Neuronal stem cell (in vitro differentiated cells): ENCODE results near the gene MBOAT1.
"Not testable (repeated sequence)": the region's sequence is repeated elsewhere in the genome, so short reads cannot be mapped to it uniquely, and the experiment has no call there.

Experiments
- DNase-seq: peaks from one replicate; pipeline ENCODE4 v3.0.0-alpha.2; 2013; ENCODE audit warnings: low spot score
- H2AFZ ChIP-seq: one replicate; pipeline ENCODE4 v1.6.1; 2013; ENCODE audit warnings: mild to moderate bottlenecking, low read length, inconsistent platforms
- H2AK5ac ChIP-seq: 2 replicates; pipeline ENCODE4 v1.6.1; 2013; ENCODE audit warnings: low read depth, mild to moderate bottlenecking, inconsistent platforms, low read length, moderate library complexity, mixed read lengths
- H2BK120ac ChIP-seq: 2 replicates; pipeline ENCODE4 v1.6.1; 2013; ENCODE audit warnings: low read depth, mild to moderate bottlenecking, inconsistent platforms, low read length, moderate library complexity, mixed read lengths
- H2BK12ac ChIP-seq: one replicate; pipeline ENCODE4 v1.6.1; 2013; ENCODE audit warnings: low read length, inconsistent platforms
- H2BK15ac ChIP-seq: 2 replicates; pipeline ENCODE4 v1.6.1; 2013; ENCODE audit warnings: mild to moderate bottlenecking, low read length, inconsistent platforms, mixed read lengths
- H2BK5ac ChIP-seq: one replicate; pipeline ENCODE4 v1.6.1; 2013; ENCODE audit warnings: inconsistent platforms, mild to moderate bottlenecking, low read length, moderate library complexity
- H3K14ac ChIP-seq: one replicate; pipeline ENCODE4 v1.6.1; 2013; ENCODE audit warnings: low read length, inconsistent platforms
- H3K18ac ChIP-seq: 2 replicates; pipeline ENCODE4 v1.6.1; 2013; ENCODE audit warnings: low read length, inconsistent platforms
- H3K23ac ChIP-seq: 2 replicates; pipeline ENCODE4 v1.6.1; 2013; ENCODE audit warnings: low read depth, mild to moderate bottlenecking, mixed read lengths, low read length, inconsistent platforms; ENCODE audit not compliant: poor library complexity
- H3K27ac ChIP-seq: replicated peaks from 3 replicates; pipeline ENCODE4 v1.5.1; 2013; ENCODE audit warnings: low read length, inconsistent platforms
- H3K27me3 ChIP-seq, 3 experiments: 2 replicates each; pipeline ENCODE4 v1.6.1; 2013; ENCODE audit warnings: low read length in 3 of 3, mild to moderate bottlenecking in 2 of 3, inconsistent platforms in 1 of 3, low read depth in 1 of 3, mixed read lengths in 1 of 3, moderate library complexity in 1 of 3; ENCODE audit not compliant: control insufficient read depth in 3 of 3, insufficient read depth in 3 of 3
- H3K36me3 ChIP-seq, 2 donors: replicated peaks in 1 of 2; 2 replicates each; pipeline ENCODE4 v1.6.1; 2013; ENCODE audit warnings: low read length in 2 of 2; ENCODE audit not compliant: control insufficient read depth in 2 of 2, insufficient read depth in 2 of 2
- H3K4ac ChIP-seq: 2 replicates; pipeline ENCODE4 v1.6.1; 2013; ENCODE audit warnings: inconsistent platforms, mild to moderate bottlenecking, low read length, moderate library complexity
- H3K4me1 ChIP-seq, 2 donors: 1 replicate in 1 of 2; 2 replicates in 1 of 2; pipeline ENCODE4 v1.6.1; 2013; ENCODE audit warnings: low read length in 2 of 2, low read depth in 1 of 2; ENCODE audit not compliant: control insufficient read depth in 2 of 2, insufficient read depth in 1 of 2
- H3K4me2 ChIP-seq: one replicate; pipeline ENCODE4 v1.6.1; 2013; ENCODE audit warnings: mild to moderate bottlenecking, low read length, inconsistent platforms; ENCODE audit not compliant: insufficient read depth, poor library complexity, severe bottlenecking
- H3K4me3 ChIP-seq, 2 donors: 2 replicates each; pipeline ENCODE4 v1.5.1; 2013; ENCODE audit warnings: low read length in 2 of 2, mild to moderate bottlenecking in 2 of 2, inconsistent platforms in 1 of 2, moderate library complexity in 1 of 2
- H3K79me1 ChIP-seq: one replicate; pipeline ENCODE4 v1.6.1; 2013; ENCODE audit warnings: low read depth, mild to moderate bottlenecking, inconsistent platforms, low read length, moderate library complexity
- H3K9ac ChIP-seq: one replicate; pipeline ENCODE4 v1.6.1; 2013; ENCODE audit warnings: mild to moderate bottlenecking, low read depth, low read length, inconsistent platforms; ENCODE audit not compliant: poor library complexity
- H3K9me3 ChIP-seq, 2 donors: replicated peaks in 1 of 2; 2 replicates each; pipeline versions ENCODE3 to v1.6.1; 2013; ENCODE audit warnings: low read length in 2 of 2, mild to moderate bottlenecking in 2 of 2, inconsistent platforms in 1 of 2, low read depth in 1 of 2, mixed read lengths in 1 of 2, moderate library complexity in 1 of 2; ENCODE audit not compliant: control insufficient read depth in 2 of 2, insufficient read depth in 1 of 2
- H4K8ac ChIP-seq: one replicate; pipeline ENCODE4 v1.6.1; 2013; ENCODE audit warnings: low read depth, mild to moderate bottlenecking, inconsistent platforms, low read length, moderate library complexity
- H4K91ac ChIP-seq: one replicate; pipeline ENCODE4 v1.6.1; 2013; ENCODE audit warnings: low read length, low read depth, mild to moderate bottlenecking, inconsistent platforms; ENCODE audit not compliant: poor library complexity
- WGBS, 2 donors: extraction: QIAGEN DNeasy Blood & Tissue Kit; methylation state at CpG; one replicate each; pipeline ENCODE4 v1.1.7; 2013; ENCODE audit warnings: missing lambda C conversion rate in 2 of 2, mixed read lengths in 1 of 2; ENCODE audit not compliant: insufficient read length in 2 of 2, insufficient replicate concordance in 1 of 2; ENCODE audit errors: extremely low coverage in 2 of 2; 5-methylcytosine and 5-hydroxymethylcytosine counted together

Gene MBOAT1

DNA sequence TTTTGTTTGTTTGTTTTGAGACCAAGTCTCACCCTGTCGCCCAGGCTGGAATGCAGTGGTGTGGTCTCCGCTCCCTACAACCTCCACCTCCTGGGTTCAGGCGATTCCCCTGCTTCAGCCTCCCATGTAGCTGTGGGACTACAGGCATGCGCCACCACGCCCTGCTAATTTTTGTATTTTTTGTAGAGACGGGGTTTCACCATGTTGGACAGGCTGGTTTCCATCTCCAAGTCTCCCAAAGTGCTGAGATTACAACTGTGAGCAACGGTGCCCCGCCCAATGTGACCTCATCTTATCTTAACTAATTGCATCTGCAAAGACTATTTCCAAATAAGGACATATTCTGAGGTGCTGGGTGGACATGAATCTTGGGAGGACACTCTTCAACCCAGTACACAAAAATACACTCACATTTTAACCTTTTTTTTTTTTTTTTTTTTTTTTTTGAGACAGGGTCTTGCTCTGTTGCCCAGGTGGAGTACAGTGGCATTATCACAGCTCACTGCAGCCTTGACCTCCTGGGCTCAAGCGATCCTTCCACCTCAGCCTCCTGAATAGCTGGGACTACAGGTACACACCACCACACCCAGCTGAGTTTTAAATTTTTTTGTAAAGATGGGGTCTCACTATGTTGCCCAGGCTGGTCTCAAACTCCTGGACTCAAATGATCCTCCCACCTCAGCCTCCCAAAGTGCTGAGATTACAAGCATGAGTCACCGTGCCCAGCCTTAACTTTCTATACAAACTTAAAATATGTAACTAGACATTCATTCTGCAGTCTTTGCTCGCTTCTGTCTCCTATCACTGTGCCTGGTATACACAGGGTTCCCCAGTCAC is 72.9 kb downstream of the MBOAT1 start:
- not testable (repeated sequence) for H3K14ac ChIP-seq, H2BK15ac ChIP-seq, H4K91ac ChIP-seq, H3K9me3 ChIP-seq, H3K23ac ChIP-seq, H3K9ac ChIP-seq, H3K4me3 ChIP-seq, H3K79me1 ChIP-seq, H4K8ac ChIP-seq, H3K18ac ChIP-seq, H2BK5ac ChIP-seq, H3K27ac ChIP-seq, H2BK12ac ChIP-seq, H3K4me2 ChIP-seq, H3K27me3 ChIP-seq, H3K4ac ChIP-seq, H3K4me1 ChIP-seq, DNase-seq, H2AFZ ChIP-seq, H2BK120ac ChIP-seq, H2AK5ac ChIP-seq
- peaks cover 0 to 10% of the 10 kb centered on the region in 2 donors for H3K36me3 ChIP-seq
- no CpG with 5 or more reads among the region's 11 CpGs for WGBS, 2 donors

GRCh38 chr6:20137837-20138236 is 74.4 kb downstream of the MBOAT1 start:
- no peak overlapping the region for H2BK5ac ChIP-seq
- no CpG with 5 or more reads among the region's 4 CpGs for WGBS, 2 donors
- no peak overlapping the region for H3K4ac ChIP-seq
- H2BK12ac ChIP-seq, result no peak overlapping the region
- no peak overlapping the region for H4K8ac ChIP-seq
- no peak overlapping the region for H3K27ac ChIP-seq
- no peak overlapping the region for H3K4me3 ChIP-seq
- H2BK15ac ChIP-seq, result no peak overlapping the region
- peaks cover 0 to 4% of the 10 kb centered on the region in 2 donors for H3K4me1 ChIP-seq
- H3K18ac ChIP-seq, result no peak overlapping the region
- H3K4me2 ChIP-seq, result no peak overlapping the region
- no peaks in the 10 kb centered on the region for H3K9me3 ChIP-seq
- no peak overlapping the region for H3K23ac ChIP-seq
- no peak overlapping the region for H2BK120ac ChIP-seq
- H3K27me3 ChIP-seq, result no peaks in the 10 kb centered on the region
- H2AFZ ChIP-seq, result no peak overlapping the region
- peaks cover 0 to 4% of the 10 kb centered on the region in 2 donors for H3K36me3 ChIP-seq
- no peak overlapping the region for H3K9ac ChIP-seq
- H2AK5ac ChIP-seq, result no peak overlapping the region
- H3K79me1 ChIP-seq, result no peaks in the 10 kb centered on the region
- DNase-seq, result no peak
- no peak overlapping the region for H4K91ac ChIP-seq
- H3K14ac ChIP-seq, result no peak overlapping the region

DNA sequence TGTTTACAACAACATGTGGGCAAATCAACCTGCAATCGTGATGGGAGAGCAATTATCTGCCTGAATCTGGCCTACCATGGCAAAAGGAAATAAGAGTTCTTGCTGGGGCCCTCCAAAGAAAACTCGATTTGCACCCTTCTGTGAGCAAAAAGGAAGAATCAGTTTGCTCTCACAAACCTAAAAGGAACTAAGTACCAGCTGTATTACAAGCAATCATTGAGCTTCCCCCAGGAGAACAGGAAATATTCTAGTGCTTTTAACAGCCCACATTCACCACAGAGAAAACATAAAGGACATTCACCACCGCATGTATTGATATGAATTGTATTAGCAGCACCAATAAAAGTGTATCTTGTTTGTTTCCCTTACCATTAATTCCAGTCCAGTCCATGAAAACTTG is 75.0 kb downstream of the MBOAT1 start:
- H3K9ac ChIP-seq, result no peak overlapping the region
- H4K91ac ChIP-seq, result no peak overlapping the region
- no peak overlapping the region for H3K4me3 ChIP-seq
- peaks cover 0 to 4% of the 10 kb centered on the region in 2 donors for H3K4me1 ChIP-seq
- H3K14ac ChIP-seq, result no peak overlapping the region
- H2AFZ ChIP-seq, result no peak overlapping the region
- no peaks in the 10 kb centered on the region for H3K9me3 ChIP-seq
- no peak overlapping the region for H2BK12ac ChIP-seq
- no peak overlapping the region for H3K18ac ChIP-seq
- H2BK15ac ChIP-seq, result no peak overlapping the region
- DNase-seq, result no peak
- H2BK5ac ChIP-seq, result no peak overlapping the region
- H3K27me3 ChIP-seq, result no peaks in the 10 kb centered on the region
- WGBS, 2 donors, result no CpG with 5 or more reads among the region's 3 CpGs
- no peaks in the 10 kb centered on the region for H3K79me1 ChIP-seq
- no peak overlapping the region for H4K8ac ChIP-seq
- no peak overlapping the region for H3K23ac ChIP-seq
- H2AK5ac ChIP-seq, result no peak overlapping the region
- no peak overlapping the region for H2BK120ac ChIP-seq
- no peak overlapping the region for H3K4ac ChIP-seq
- H3K36me3 ChIP-seq, result peaks cover 0 to 3% of the 10 kb centered on the region in 2 donors
- H3K4me2 ChIP-seq, result no peak overlapping the region
- H3K27ac ChIP-seq, result no peak overlapping the region

DNA sequence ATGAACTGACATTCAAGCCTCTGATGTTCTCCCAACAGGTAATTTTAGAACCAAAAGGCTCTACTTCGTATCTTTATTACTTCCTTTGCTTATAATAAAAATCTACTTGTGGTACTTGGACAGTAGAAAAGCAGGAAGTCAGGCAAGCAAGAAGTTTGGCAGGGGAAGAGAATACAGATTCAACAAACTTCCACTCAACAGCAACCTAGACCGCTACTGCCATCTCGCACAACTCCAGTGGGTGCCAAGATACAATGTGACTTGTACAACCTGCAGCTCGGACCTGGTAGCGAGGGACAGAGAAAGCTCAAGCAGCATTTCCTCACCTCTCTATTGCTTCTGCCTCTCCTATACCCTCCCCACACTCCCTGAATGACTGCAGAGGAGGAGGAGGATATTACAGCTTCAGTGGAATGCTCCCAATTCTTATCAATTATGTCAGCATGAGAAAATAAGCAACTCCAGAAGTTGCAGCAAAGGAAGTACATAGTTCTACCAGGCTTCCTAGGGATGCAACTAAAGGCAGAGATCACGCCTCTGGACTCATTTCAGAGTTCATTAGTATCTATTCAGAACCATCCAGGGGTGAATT is 76.5 kb downstream of the MBOAT1 start:
- no peak overlapping the region for H3K9ac ChIP-seq
- H3K9me3 ChIP-seq, result no peaks in the 10 kb centered on the region
- no CpG with 5 or more reads among the region's 6 CpGs for WGBS, 2 donors
- no peak overlapping the region for H2AFZ ChIP-seq
- H2BK12ac ChIP-seq, result no peak overlapping the region
- no peak overlapping the region for H3K4ac ChIP-seq
- no peak overlapping the region for H2BK15ac ChIP-seq
- H3K36me3 ChIP-seq, result peaks cover 0 to 10% of the 10 kb centered on the region in 2 donors
- H4K8ac ChIP-seq, result no peak overlapping the region
- H3K27me3 ChIP-seq, result no peaks in the 10 kb centered on the region
- H3K4me3 ChIP-seq, result peak overlapping the region in 1 of 2 donors; percentile 66
- H3K4me1 ChIP-seq, result peaks cover 0 to 4% of the 10 kb centered on the region in 2 donors
- no peak overlapping the region for H2BK120ac ChIP-seq
- no peak for DNase-seq
- no peak overlapping the region for H2BK5ac ChIP-seq
- H3K79me1 ChIP-seq, result no peaks in the 10 kb centered on the region
- H3K4me2 ChIP-seq, result no peak overlapping the region
- peak overlapping the region; percentile 0 for H3K18ac ChIP-seq
- no peak overlapping the region for H3K14ac ChIP-seq
- H4K91ac ChIP-seq, result no peak overlapping the region
- no peak overlapping the region for H2AK5ac ChIP-seq
- no peak overlapping the region for H3K27ac ChIP-seq
- no peak overlapping the region for H3K23ac ChIP-seq
